K562 (cell line): ENCODE data around the gene SAMD10. TPM values are rescaled to one million over a fixed set of nuclear protein-coding genes. Genes with fewer than 3 reads are reported as not detected.
A peak's percentile ranks its signal among the peaks of the same experiment; 100 is the strongest.

Experiments used
- BHLHE40 ChIP-seq: IDR thresholded peaks from 2 replicates; pipeline ENCODE4 v1.6.1; 2011; ENCODE audit warnings: low read length, improper control_type of control experiment
- EWSR1 ChIP-seq: fragments of 450-650 bp; IDR thresholded peaks from 2 replicates; pipeline ENCODE4 v1.6.1; 2018; ENCODE audit warnings: borderline replicate concordance, mild to moderate bottlenecking, low read depth, moderate library complexity; ENCODE audit not compliant: partially characterized antibody
- FOS ChIP-seq: IDR thresholded peaks from 3 replicates; pipeline ENCODE4 v1.6.1; 2011; ENCODE audit not compliant: insufficient read length; ENCODE audit errors: extremely low read depth
- KDM5B ChIP-seq: fragments of 200-600 bp; sonication (generic); IDR thresholded peaks from 2 replicates; pipeline ENCODE4 v1.6.1; 2012; ENCODE audit warnings: low read depth, mild to moderate bottlenecking, moderate library complexity, low read length, control low read depth, inconsistent platforms; ENCODE audit not compliant: insufficient replicate concordance
- PTBP1 ChIP-seq: fragments of 200-400 bp; formaldehyde crosslinking; IDR thresholded peaks from 2 replicates; pipeline ENCODE4 v1.6.1; 2017; ENCODE audit warnings: low read depth, low read length
- ZNF395 ChIP-seq: fragments of 200-800 bp; sonication (Bioruptor generic); IDR thresholded peaks from 2 replicates; pipeline ENCODE4 v1.6.1; 2017; ENCODE audit warnings: missing genetic modification characterization, missing compliant biosample characterization
- ZNF512 ChIP-seq: IDR thresholded peaks from 2 replicates; pipeline ENCODE4 v1.6.1; 2016; ENCODE audit warnings: missing genetic modification characterization, missing compliant biosample characterization
- polyA plus RNA-seq, 8 experiments: library from polyadenylated mRNA; depleted of rRNA in 4 of 8; stranded (reverse) in 5 of 8; unstranded in 3 of 8; fragments of >200 nt; fragmentation: Nextera tagmentation in 2 of 8; fragmentation: Illumina TruSeq in 1 of 8; extraction: Ambion mirVana in 2 of 8; extraction: Trizol in 1 of 8; gene quantifications; 2 replicates each; pipeline versions ENCODE4 v1.2.1 to v1.2.3, GENCODE V29; 2011 to 2014; ENCODE audit warnings: inconsistent platforms in 1 of 8, missing spikeins in 1 of 8
- total RNA-seq, 7 experiments: library from RNA; depleted of rRNA in 6 of 7; stranded (reverse); fragments of >200 nt in 6 of 7; fragmentation: Illumina TruSeq in 2 of 7; extraction: Trizol in 2 of 7; gene quantifications; 2 replicates each; pipeline versions ENCODE4 v1.2.1 to v1.2.3, GENCODE V29; 2011 to 2021; ENCODE audit warnings: low replicate concordance in 1 of 7

SAMD10 gene
- total and polyA plus RNA-seq, 9 of the 15 experiments (the other 6 are each of a cell fraction or from before 2014, with no cell fraction given), result 0.37 to 15.2 (median 4.8) TPM

- no peak for TF ChIP-seq BHLHE40
- 0 out of 2 replicates have a peak, but pooled peaks have one; percentile 70 for TF ChIP-seq ZNF395
- no peak for TF ChIP-seq PTBP1
- no peak for TF ChIP-seq FOS
- TF ChIP-seq EWSR1, result no peak
- no peak for TF ChIP-seq ZNF512 (tag)
- peak; percentile 66 for TF ChIP-seq KDM5B
These were observed at the start of gene SAMD10 (continued) for GRCh38 chr20:63979557-63980316.
